Ecto neural progenitor cell (in vitro differentiated cells): ENCODE data around the gene TMEM39A.
A peak's percentile ranks its signal among the peaks of the same experiment; 100 is the strongest.

Experiments
- DNase-seq: peaks from one replicate; pipeline ENCODE4 v3.0.0-alpha.2; 2018; ENCODE audit warnings: low spot score

The TMEM39A gene

DNA sequence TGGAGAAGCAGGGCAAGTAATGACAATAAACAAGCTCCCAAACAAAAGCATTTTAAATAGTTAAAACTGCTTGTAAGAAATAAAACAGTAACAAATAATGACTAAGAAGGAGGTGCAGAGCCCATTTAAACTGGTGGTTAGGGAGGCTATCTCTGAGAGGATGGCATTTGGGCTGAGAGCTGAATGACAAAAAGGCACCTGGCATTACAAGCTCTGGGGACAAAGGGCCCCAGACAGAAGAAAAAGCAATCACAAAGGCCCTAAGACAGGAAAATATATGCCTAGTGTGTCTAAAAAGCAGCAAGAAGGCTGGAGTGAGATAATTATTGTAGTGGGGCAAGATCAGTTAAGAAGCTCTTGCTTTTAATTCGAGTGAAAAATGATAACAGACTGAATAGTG lies 9.6 kb downstream of the TMEM39A start:
- DNase-seq = no peak

DNA sequence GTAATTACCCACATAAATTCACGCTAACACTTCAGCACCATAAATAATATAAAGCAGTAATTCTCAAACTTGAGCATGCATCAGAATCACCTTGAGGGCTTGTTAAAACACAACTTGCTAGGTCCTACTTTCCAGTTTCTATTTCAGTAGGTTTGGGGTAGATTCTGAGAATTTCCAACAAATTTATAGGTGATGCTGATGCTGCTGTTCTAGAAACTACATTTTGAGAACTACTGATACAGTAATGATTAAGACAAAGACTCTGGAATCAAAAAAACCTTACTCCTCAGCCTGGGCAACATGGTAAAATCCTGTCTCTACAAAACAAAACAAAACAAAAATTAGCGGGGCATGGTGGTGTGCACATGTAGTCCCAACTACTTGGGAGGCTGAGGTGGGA lies 18.8 kb downstream of the TMEM39A start:
- no peak for DNase-seq

GRCh38 chr3:119443179-119443578 lies 20.2 kb downstream of the TMEM39A start:
- no peak for DNase-seq

DNA sequence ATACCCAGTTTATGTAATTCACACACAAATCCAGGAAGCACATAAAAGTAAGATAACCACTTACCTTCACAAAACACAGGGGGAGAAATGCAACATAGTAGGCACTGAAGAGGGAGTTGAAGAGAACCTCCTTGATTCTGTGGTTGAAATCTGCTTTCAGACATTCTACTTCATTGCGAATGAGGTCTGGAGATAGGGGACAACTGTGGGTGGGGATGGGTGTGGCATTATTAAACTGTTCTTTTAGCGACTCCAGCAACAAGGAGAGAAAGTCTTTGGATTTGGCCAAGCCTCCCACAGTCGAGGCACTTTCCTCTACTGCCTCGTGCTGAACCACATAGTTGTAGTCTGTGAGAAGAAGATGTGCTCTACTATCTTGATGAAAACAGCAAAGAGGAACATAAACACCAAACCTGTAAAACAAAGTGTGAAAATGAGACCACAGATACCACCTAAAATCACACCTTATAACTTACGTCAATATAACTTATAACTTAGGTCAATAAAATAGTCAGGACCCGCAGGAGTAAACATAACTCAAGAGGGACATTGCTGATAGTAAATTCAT lies 25.6 kb downstream of the TMEM39A start:
- DNase-seq = no peak

GRCh38 chr3:119436977-119437376 lies 26.4 kb downstream of the TMEM39A start:
- no peak for DNase-seq

- DNase-seq = no peak
Measured at GRCh38 chr3:119434703-119435102, 28.7 kb downstream of the TMEM39A start.

DNA sequence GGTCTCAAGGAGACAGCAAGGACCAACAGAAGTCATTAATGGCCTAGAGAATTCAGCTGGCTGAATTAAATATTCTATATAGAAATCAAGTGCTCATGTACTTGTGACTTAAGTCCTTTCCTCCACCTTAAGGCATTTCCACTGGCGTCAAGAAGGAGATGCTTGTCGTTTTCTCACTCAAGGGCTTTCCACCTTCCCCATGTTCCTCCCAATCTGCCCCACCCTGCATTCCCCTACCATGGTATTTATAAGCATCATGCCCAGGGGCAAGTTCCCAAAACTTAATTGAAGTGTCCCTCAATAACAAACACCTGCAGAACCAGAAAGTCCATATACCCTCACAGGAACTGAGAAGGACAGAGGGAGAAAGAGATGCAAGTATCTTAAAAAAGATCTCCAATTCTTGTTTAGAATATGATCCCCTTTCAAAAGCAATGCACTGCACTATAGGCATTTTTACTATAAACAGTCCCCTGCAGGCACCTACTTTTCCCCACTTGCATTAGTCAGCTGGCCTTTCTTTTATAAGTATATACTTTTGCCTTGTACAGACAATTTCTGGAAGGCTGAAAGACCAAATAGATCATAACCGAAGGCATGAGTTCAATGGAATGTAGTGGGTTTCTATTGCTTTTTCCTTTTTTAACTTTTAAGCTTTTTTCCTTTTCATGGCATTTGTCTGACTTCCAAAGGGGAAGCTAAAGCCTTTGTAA lies 29.6 kb downstream of the TMEM39A start:
- no peak for DNase-seq

DNA sequence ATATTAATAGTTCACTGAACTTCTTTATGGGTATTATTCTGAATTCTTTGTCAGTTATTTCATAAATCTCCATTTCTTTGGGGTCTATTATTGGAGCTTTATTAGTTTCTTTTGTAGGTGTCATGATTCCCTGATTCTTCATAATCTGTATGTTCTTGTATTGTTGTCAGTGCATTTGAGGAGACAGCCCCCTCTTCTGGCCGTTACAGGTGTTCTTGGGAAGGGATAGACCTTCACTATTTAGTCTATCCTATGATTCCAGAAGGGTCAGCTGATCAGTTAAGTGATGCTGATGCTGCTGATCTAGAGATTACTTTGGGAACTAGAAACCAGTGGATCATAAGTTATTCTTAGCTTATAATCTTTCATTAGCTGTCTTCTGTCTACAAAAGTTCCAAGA lies 34.9 kb downstream of the TMEM39A start:
- no peak for DNase-seq

DNA sequence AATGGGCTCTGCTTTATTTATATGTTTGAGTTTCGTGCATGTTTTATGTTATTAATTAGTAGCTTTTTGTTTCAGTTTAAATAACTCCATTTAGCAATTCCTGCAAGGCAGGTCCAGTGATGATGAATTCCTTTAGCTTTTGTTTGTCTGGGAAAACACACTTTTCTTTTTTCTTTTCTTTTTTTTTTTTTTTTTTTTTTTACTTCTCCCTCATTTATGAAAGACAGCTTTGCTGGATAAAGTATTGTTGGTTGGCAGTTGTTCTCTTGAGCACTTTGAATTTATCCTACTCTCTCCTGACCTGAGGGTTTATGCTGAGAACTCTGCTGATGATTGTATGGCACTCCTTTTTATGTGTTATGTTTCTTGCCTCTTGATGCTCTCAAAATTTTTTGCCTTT lies 35.7 kb downstream of the TMEM39A start:
- no peak for DNase-seq

GRCh38 chr3:119420196-119420595 lies 43.2 kb downstream of the TMEM39A start:
- DNase-seq = no peak

GRCh38 chr3:119418641-119419040 lies 44.8 kb downstream of the TMEM39A start:
- no peak for DNase-seq

GRCh38 chr3:119417771-119418512 lies 45.5 kb downstream of the TMEM39A start:
- no peak for DNase-seq

DNA sequence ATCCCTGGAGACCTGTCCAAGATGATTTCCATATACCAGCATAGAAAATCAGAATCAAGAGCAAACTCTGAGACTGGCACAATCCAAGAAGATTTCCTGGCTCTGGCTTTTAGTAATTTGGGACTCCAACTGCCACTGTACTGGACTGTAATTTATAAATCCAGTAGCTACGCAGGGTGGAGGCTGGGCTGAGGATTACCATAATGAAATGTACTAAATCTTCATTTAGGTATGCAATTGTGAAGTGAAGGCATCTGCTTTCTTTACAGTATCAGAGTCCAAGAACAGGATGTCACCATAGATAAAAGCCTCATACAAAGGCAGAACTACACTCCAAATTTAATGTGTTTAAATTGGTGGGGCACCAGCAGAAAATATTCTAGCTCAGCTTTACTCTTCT lies 46.5 kb downstream of the TMEM39A start:
- no peak for DNase-seq

GRCh38 chr3:119413603-119414280 lies 49.7 kb downstream of the TMEM39A start:
- DNase-seq = no peak

DNA sequence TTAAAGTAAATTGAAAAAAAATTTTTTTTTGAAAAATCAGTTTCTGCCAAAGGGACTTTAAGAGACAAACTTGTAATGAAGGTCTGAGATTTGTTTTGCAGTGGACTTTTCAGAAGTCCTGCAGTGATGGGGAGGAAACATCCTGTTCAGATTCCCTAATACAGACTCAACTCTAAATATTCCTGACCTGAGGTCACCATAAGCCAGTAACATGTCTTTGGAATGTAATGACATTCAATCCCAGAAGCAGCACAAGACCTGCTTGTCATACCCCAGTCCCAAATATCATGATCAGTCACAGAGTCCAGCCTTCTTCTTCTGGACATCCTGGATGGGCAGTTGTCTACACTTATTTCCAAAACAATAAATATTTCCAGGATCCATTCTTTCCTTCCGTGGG lies 53.6 kb downstream of the TMEM39A start:
- no peak for DNase-seq

- DNase-seq = no peak
Measured at GRCh38 chr3:119408243-119408950, 55.0 kb downstream of the TMEM39A start.

- DNase-seq = no peak
Measured at GRCh38 chr3:119405315-119405714, 58.1 kb downstream of the TMEM39A start.

- DNase-seq = no peak
Measured at GRCh38 chr3:119403201-119403600, 60.2 kb downstream of the TMEM39A start.

DNA sequence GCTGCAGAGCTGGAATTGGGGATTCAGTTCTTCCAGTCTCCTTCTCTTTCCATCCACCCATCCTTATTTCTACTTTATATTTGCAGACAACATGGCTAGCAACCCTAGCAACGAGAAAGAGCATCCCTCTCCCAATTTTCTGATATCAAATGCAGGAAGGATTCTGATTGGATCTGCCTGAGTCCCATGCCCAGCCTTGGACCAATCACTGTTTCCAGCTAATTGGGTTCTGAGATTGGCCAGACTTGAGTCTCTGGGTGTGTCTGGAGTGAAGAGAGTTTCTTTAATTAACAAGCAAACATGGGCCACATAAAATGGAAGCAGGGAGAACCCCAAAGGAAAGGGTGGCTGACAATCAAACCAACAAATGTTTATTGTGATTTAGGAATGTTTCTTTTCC lies 60.6 kb downstream of the TMEM39A start:
- DNase-seq = peak; percentile 9

DNA sequence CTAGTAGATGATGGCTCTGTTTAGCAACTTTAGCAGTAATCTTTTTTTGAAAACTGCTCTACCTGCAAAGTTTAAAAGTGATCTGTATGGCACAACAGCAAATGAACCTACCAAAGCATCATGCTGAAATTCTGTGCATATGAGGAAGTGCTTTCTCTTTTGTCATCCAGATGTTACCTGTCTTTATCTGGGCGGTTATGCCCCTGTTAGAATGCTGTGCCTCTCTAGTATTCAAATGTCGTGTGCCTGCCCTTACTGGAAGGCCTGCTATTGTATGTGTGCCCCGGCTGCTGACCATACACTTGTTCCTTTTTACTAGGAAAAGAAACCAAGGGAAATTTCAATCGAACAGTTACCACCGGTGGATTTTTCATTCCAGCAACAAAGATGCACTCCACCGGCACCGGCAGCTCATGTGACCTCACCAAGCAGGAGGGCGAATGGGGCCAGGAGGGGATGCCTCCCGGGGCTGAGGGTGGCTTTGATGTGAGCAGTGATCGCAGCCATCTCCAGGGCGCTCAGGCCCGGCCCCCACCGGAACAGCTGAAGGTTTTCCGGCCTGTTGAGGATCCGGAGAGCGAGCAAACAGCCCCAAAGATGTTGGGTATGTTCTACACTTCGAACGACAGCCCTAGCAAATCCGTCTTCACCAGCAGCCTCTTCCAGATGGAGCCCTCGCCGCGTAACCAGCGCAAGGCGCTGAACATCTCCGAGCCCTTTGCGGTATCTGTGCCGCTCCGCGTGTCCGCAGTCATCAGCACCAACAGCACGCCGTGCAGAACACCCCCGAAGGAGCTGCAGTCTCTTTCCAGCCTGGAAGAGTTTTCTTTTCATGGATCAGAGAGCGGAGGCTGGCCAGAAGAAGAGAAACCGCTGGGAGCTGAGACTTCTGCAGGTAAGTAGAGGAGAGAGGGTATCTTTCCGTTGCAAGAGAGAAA lies 61.6 kb downstream of the TMEM39A start:
- peak; percentile 41 for DNase-seq

- no peak for DNase-seq
Measured at GRCh38 chr3:119401069-119401468, 62.3 kb downstream of the TMEM39A start.
